Inflammatory macrophage (primary cell): ENCODE results near the gene MIF.
"Not testable (repeated sequence)": the region's sequence is repeated elsewhere in the genome, so short reads cannot be mapped to it uniquely, and the experiment has no call there.

Experiments used
- DNase-seq, 2 donors: peaks; one replicate each; pipeline ENCODE4 v3.0.0-alpha.2; 2020 to 2022

Gene MIF

DNA sequence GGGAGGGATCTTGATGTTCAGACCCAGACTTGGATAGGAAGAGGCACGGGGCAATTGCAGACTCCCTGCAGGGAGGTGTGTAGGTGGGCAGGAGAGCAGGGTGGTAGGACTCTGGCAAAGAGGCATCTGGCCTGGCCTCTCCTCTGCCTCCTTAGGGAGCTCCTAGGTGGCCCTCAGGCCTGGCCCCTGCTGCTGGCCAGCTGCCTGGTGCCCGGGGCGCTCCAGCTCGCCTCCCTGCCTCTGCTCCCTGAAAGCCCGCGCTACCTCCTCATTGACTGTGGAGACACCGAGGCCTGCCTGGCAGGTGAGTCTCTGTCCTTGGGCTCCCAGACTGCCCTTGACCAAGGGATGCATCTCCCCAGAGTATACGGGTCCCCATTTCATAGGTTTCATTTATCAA is 16.6 kb upstream of the MIF start:
- DNase-seq = no peak

DNA sequence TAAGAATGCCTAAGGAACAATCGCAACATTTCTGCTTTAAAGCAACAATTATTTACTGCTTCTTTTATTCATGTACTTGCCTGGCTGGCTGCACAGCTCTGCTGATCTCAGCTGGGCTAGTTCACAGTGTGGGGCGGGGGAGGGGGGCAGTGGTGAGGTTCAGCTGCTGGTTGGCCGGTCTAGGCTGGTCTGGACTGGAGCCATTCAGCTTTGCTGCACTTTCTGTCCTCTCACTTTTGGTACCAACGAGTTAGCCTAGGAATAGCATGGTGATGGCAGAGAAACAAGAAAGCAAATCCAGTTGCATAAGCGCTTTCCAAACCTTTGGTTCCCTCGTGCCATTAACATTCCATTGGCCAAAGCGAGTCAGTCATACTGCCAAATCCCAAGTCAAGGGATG is 16.0 kb upstream of the MIF start:
- DNase-seq = no peak

DNA sequence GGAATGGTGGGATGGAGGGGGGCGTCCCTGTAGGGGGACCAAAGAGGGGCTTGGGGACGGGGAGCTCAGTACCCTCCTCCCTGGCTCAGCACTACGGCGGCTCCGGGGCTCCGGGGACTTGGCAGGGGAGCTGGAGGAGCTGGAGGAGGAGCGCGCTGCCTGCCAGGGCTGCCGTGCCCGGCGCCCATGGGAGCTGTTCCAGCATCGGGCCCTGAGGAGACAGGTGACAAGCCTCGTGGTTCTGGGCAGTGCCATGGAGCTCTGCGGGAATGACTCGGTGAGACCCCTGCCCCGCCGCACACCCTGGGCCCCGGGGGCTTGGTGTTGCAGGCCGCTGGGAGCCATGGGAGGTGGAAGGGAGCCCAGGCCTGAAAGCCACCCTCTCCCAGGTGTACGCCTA is 11.8 kb upstream of the MIF start:
- no peak for DNase-seq

- no peak for DNase-seq
These were observed 10.5 kb upstream of the MIF start for GRCh38 chr22:23883658-23884057.

- DNase-seq = no peak
These were observed 10.0 kb upstream of the MIF start for GRCh38 chr22:23884140-23884539.

- DNase-seq = no peak
These were observed 5.4 kb upstream of the MIF start for GRCh38 chr22:23888615-23889401.

DNA sequence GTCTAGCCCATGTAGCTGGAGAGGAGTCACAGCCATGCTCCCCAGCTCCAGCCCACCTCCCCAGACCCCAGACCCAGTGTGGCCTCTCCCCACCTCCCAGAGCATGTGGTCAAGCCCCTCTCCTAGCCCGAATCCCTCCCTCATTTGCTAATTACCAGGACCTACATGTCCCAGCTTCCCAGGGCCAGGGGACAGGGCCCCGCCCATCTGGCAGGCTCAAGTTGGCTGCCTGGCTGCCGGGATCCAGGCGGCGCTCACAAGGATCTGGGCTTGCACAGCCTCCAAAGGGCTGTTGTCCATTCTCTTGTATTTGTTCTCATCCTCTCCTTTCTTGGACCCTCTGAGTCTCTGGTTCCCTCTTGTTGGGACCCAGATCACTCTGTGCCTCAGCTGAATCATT is 4.6 kb upstream of the MIF start:
- DNase-seq = no peak

DNA sequence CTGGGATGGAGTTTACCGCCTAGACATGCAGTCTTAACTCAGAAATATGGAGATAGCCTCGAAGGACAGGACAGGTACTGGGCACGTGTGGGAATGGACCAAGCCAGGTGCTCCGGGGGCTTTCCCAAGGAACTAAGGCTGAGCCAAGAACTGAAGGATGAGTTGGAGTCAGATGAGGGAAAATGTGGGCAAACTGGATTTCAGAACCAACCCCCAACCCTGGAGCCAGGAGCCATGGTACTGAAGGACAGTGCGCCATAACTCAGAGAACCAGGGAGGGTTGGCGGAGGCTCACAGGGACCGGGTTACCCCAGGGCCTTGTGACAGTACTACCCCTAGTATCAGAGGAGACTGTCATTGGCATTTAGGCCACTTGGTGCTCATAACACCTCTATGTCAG is 2.5 kb upstream of the MIF start:
- DNase-seq = no peak

DNA sequence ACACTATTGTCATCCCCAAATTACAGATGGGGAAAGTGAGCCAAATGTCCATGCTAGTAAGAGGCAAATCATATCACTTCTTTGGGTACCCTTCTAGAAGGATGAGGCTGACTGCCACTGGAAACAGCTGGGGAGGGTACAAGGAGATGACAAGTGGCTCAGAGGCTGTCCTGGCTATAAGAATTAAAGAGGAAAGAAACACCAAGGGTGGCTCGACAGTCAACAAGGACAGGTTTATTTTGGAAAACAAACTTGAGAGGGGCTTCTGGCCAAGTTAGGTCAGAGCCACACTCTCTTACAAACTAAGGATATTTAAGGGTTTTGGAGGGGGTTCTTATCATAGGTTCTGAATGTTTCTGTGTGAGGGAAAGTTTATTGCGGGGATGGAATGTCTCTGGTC is 2.1 kb upstream of the MIF start:
- no peak for DNase-seq

DNA sequence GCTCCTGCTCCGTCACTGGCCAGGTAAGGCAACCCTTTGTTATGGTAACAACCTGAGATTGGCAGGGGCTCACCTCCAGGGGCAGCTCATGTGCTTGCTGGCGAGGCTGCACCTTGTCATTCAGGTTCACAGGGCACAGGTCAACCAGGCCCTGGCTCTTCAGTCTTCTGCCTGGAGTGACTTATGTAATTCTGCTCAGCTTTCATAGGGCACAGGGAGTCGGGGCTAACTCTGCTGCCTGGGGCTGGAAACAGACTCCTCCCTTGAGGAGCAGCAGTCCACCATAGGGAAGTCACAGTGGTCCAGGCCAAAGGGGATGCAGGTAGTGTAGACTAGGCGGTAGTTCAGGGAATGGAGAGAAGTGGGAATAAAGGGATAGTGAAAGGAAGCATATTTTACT is 1.5 kb upstream of the MIF start:
- no peak for DNase-seq

DNA sequence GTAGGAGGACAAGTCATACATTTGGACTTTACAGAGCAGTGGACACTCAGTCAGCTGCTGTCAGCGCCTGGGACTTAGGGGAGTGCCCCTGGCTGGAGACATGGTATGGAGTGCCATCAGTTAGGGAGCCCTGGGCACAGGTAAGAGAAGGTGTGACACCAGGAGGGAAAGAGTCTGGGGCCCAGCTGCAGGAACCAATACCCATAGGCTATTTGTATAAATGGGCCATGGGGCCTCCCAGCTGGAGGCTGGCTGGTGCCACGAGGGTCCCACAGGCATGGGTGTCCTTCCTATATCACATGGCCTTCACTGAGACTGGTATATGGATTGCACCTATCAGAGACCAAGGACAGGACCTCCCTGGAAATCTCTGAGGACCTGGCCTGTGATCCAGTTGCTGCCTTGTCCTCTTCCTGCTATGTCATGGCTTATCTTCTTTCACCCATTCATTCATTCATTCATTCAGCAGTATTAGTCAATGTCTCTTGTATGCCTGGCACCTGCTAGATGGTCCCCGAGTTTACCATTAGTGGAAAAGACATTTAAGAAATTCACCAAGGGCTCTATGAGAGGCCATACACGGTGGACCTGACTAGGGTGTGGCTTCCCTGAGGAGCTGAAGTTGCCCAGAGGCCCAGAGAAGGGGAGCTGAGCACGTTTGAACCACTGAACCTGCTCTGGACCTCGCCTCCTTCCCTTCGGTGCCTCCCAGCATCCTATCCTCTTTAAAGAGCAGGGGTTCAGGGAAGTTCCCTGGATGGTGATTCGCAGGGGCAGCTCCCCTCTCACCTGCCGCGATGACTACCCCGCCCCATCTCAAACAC is 850 bp upstream of the MIF start:
- no peak for DNase-seq

- DNase-seq = peak; percentile 45 to 69
These were observed 771 bp downstream of the MIF start for GRCh38 chr22:23894710-23895598.

- DNase-seq = no peak
These were observed 1.5 kb downstream of the MIF start for GRCh38 chr22:23895599-23896144.

DNA sequence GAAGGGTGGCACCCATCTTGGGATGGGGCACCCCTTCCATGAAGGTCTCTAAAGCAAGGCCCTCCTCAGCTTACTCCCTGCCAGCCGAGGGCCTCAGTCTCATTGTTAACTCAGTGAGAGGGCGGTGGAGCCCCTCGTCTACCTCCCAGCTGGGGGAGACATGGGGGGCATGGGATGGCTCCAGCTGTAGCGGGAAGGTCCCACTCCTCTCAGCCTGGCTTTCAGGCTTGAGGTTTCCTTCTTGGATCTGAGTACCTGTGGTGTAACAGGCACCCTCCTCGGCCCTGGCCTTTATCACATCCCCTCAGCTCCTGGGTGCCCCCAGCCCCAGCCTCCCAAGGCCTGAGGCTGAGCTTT is 2.0 kb downstream of the MIF start:
- no peak for DNase-seq

GRCh38 chr22:23896523-23897186 is 2.5 kb downstream of the MIF start:
- DNase-seq = no peak

GRCh38 chr22:23897320-23897719 is 3.1 kb downstream of the MIF start:
- DNase-seq = no peak

DNA sequence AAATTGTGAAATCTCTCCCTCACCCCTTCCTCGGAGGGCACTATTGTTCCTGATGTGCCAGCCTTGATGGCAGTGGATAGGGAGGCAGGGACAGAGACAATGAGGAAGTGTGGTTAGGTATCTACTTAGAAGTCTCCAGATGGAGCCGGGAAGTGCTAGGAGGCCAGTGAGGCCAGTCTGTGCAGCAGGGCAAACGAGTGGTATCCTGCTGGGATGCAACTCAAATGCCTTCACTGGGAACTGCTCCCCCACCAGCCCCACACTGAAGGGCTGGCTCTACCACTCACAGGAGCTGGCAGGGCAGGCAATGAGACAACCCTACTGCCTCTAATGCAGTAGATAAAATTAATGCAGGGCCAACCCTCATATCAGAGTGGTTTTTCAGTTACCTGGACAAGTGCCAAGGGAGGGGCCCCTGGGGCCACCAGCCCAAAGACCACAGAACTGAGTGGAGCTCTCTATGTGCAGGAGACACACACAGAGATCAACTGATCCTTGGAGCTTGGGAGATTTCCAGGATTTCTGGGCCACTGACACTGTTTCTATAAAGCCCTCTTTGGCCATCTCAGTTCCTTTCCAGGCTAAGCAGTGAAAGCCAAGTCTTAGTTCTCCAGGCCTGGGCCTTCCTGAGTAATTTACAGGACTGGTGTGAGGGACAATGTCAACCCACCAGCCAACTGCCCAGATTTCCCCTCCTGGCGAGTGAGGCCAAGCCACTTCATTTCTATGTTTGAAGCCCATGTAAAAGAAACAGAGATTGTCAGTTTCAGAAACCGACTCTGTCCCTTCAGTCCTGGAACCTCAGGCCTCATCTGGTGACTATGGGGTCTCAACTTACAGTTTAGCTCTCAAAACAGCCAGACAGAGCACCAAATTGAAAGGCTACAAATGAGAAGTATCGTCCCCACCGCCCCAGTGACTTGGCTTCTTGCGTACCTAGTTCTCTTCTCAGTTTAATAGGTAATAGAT is 4.1 kb downstream of the MIF start:
- no peak for DNase-seq

- DNase-seq = no peak
These were observed 5.0 kb downstream of the MIF start for GRCh38 chr22:23899042-23899745.

DNA sequence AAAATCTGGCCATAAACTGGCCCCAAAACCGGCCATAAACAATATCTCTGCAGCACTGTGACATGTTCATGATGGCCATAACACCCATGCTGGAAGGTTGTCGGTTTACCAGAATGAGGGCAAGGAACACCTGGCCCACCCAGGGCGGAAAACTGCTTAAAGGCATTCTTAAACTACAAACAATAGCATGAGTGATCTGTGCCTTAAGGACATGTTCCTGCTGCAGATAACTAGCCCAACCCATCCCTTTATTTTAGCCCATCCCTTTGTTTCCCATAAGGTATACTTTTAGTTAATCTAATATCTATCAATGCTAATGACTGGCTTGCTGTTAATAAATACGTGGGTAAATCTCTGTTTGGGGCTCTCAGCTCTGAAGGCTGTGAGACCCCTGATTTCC is 6.0 kb downstream of the MIF start:
- not testable (repeated sequence) for DNase-seq

DNA sequence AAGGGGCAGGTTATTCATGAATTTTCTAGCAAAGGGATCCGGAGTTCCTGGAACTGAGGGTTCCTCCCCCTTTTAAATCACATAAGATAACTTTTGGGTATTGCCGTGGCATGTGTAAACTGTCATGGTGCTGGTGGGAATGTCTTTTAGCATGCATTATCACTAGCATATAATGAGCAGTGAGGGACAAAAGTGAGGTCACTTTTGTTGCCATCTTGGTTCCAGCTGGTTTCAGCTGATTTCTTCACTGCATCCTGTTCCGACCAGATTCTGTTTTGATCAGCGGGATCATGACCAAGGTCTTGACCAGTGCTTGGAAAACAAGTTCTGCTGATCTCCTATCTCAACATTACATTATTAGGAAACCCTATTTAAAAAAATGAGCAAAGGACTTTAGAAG is 7.4 kb downstream of the MIF start:
- DNase-seq = no peak
